Endothelial cell of hepatic sinusoid (primary cell): ENCODE data around the gene MAML2.
"Not testable (repeated sequence)": the region's sequence is repeated elsewhere in the genome, so short reads cannot be mapped to it uniquely, and the experiment has no call there.

Source experiments
- in situ Hi-C: cut with HindIII; loops from 2 replicates; pipeline ENCODE4 v1.10.0; 2017; ENCODE audit warnings: low sequenced_read_pairs

The MAML2 gene

GRCh38 chr11:96294289-96294688 lies 48.7 kb downstream of the MAML2 start:
- in situ Hi-C loops = no loop called here

- in situ Hi-C loops = no loop called here
These were observed 49.4 kb downstream of the MAML2 start for GRCh38 chr11:96293598-96294021.

- in situ Hi-C loops = no loop called here
These were observed 49.9 kb downstream of the MAML2 start for GRCh38 chr11:96293109-96293508.

- in situ Hi-C loops = no loop called here
These were observed 50.5 kb downstream of the MAML2 start for GRCh38 chr11:96292291-96293010.

- in situ Hi-C loops = no loop called here
These were observed 52.4 kb downstream of the MAML2 start for GRCh38 chr11:96290631-96291030.

GRCh38 chr11:96290031-96290430 lies 53.0 kb downstream of the MAML2 start:
- in situ Hi-C loops = no loop called here

- in situ Hi-C loops = no loop called here
These were observed 54.1 kb downstream of the MAML2 start for GRCh38 chr11:96288915-96289314.

- in situ Hi-C loops = no loop called here
These were observed 55.1 kb downstream of the MAML2 start for GRCh38 chr11:96287822-96288439.

- in situ Hi-C loops = not testable (repeated sequence)
These were observed 57.0 kb downstream of the MAML2 start for GRCh38 chr11:96285985-96286384.

- in situ Hi-C loops = no loop called here
These were observed 58.1 kb downstream of the MAML2 start for GRCh38 chr11:96284917-96285316.

GRCh38 chr11:96284401-96284800 lies 58.6 kb downstream of the MAML2 start:
- in situ Hi-C loops = no loop called here

GRCh38 chr11:96282625-96283220 lies 60.3 kb downstream of the MAML2 start:
- in situ Hi-C loops = no loop called here

GRCh38 chr11:96280444-96280843 lies 62.6 kb downstream of the MAML2 start:
- in situ Hi-C loops = no loop called here

- in situ Hi-C loops = no loop called here
These were observed 63.1 kb downstream of the MAML2 start for GRCh38 chr11:96279896-96280290.

- in situ Hi-C loops = no loop called here
These were observed 63.7 kb downstream of the MAML2 start for GRCh38 chr11:96279018-96279895.

GRCh38 chr11:96278039-96278897 lies 64.7 kb downstream of the MAML2 start:
- in situ Hi-C loops = no loop called here

GRCh38 chr11:96277696-96278038 lies 65.3 kb downstream of the MAML2 start:
- in situ Hi-C loops = no loop called here

- in situ Hi-C loops = no loop called here
These were observed 66.2 kb downstream of the MAML2 start for GRCh38 chr11:96276836-96277235.

- in situ Hi-C loops = no loop called here
These were observed 67.0 kb downstream of the MAML2 start for GRCh38 chr11:96275801-96276594.

- in situ Hi-C loops = no loop called here
These were observed 69.5 kb downstream of the MAML2 start for GRCh38 chr11:96273507-96273906.
